ENCODE results near the gene VPS13D.

- no peak for TF ChIP-seq CTCF (IDR thresholded peaks at IDR 0.05)
- TF ChIP-seq POLR2A (IDR thresholded peaks at IDR 0.05), result no peak
Measured at GRCh38 chr1:12434686-12435085, 204.9 kb downstream of the VPS13D start.

All from thyroid gland (tissue), 4 donors.